ENCODE data around the gene PTH2.

- TF ChIP-seq CTCF (IDR thresholded peaks at IDR 0.05) (no peak), EP300 (IDR thresholded peaks at IDR 0.05) (no peak), POLR2A (IDR thresholded peaks at IDR 0.05) (no peak)
Observed at GRCh38 chr19:49472936-49473335, 49.7 kb upstream of the PTH2 start.
